Mucosa of rectum (tissue), 2 donors: ENCODE results near the gene NUP62.

Experiments
- H3K27ac ChIP-seq, 2 donors: one replicate each; pipeline ENCODE4 v1.7.0; 2013; ENCODE audit warnings: inconsistent platforms in 2 of 2, low read depth in 2 of 2, low read length in 2 of 2
- H3K27me3 ChIP-seq, 2 donors: one replicate each; pipeline ENCODE4 v1.7.0; 2013; ENCODE audit warnings: low read length in 2 of 2; ENCODE audit not compliant: control insufficient read depth in 2 of 2, insufficient read depth in 2 of 2
- H3K36me3 ChIP-seq, 2 donors: one replicate each; pipeline ENCODE4 v1.7.0; 2013; ENCODE audit warnings: low read length in 2 of 2; ENCODE audit not compliant: control insufficient read depth in 2 of 2, insufficient read depth in 2 of 2
- H3K4me1 ChIP-seq, 2 donors: one replicate each; pipeline ENCODE4 v1.7.0; 2013; ENCODE audit warnings: low read length in 2 of 2, mild to moderate bottlenecking in 1 of 2; ENCODE audit not compliant: control insufficient read depth in 2 of 2, insufficient read depth in 2 of 2
- H3K4me3 ChIP-seq, 2 donors: one replicate each; pipeline ENCODE4 v1.7.0; 2013; ENCODE audit warnings: low read length in 2 of 2
- H3K9ac ChIP-seq, 2 donors: one replicate each; pipeline ENCODE4 v1.7.0; 2013; ENCODE audit warnings: low read length in 2 of 2, low read depth in 1 of 2, mild to moderate bottlenecking in 1 of 2
- H3K9me3 ChIP-seq, 2 donors: one replicate each; pipeline ENCODE4 v1.7.0; 2013; ENCODE audit warnings: low read length in 2 of 2; ENCODE audit not compliant: control insufficient read depth in 2 of 2
- donor health status: healthy.
- donor health status: Normal muscosa, but diverticular disease.

The NUP62 gene

DNA sequence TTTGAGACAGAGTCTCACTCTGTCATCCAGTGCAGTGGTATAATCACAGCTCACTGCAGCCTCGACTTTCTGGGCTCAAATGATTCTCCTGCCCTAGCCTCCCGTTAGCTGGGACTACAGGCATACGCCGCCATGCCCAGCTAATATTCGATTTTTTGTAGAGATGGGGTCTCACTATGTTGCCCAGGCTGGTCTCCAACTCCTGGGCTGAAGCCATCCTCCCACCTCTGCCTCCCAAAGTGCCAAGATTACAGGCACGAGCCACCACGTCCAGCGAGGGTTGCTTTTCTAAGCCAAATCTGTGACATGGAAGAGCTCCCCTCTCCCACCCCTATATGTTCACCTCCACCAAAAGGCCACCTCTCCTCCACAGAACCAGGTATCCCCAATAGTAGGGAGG lies 11.2 kb downstream of the NUP62 start:
- Histone ChIP-seq H3K27ac (no peak overlapping the region), H3K9ac (no peak overlapping the region), H3K4me3 (no peak overlapping the region), H3K36me3 (peaks cover 35 to 41% of the 10 kb centered on the region in 2 donors), H3K27me3 (no peaks in the 10 kb centered on the region), H3K4me1 (no peaks in the 10 kb centered on the region), H3K9me3 (no peaks in the 10 kb centered on the region)

- Histone ChIP-seq H3K9me3 (no peaks in the 10 kb centered on the region), H3K4me3 (no peak overlapping the region), H3K4me1 (no peaks in the 10 kb centered on the region), H3K27ac (no peak overlapping the region), H3K27me3 (no peaks in the 10 kb centered on the region), H3K9ac (no peak overlapping the region), H3K36me3 (peaks cover 33 to 39% of the 10 kb centered on the region in 2 donors)
Observed at GRCh38 chr19:49916839-49917733, 12.2 kb downstream of the NUP62 start.

DNA sequence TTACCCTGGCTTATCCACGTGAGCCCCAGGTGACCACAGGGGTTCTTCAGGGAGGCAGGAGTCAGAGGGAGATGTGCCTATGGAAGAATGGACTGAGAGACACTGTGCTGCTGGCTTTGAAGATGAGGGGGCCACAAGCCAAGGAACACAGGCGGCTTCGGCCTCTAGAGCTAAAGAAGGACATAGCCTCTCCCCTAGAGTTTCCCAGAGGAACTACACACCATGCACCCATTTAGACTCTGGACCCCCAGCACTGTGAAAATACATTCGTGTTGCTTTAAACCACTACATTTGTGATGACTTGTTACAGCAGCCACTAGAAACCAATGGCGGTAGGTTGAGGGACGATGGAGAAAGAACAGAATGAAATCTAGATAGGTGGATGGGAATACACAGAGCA lies 14.0 kb downstream of the NUP62 start:
- Histone ChIP-seq H3K9ac (no peak overlapping the region), H3K4me3 (no peak overlapping the region), H3K27ac (no peak overlapping the region), H3K27me3 (no peaks in the 10 kb centered on the region), H3K4me1 (peaks cover 0 to 2% of the 10 kb centered on the region in 2 donors), H3K9me3 (no peaks in the 10 kb centered on the region), H3K36me3 (peaks cover 31 to 32% of the 10 kb centered on the region in 2 donors)

DNA sequence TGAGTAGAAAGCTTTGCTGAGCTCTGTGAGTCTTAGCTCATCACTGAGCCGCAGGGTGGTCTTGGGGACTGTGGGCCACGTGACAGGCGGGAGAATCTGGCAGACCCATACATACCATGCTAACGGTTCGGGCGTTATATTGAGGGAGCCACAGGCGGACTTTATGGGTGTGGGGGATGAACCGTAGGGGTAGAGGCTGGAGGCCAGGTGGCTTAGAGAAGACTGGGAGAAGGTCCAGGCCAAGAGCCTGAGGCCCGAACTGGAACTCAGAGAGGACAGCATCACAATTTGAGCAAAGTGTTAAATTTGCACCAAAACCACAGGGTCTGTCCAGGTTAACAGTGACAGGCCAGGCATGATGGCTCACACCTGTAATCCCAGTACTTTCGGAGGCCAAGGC lies 15.6 kb downstream of the NUP62 start:
- H3K4me3 ChIP-seq = no peak overlapping the region
- H3K36me3 ChIP-seq = peaks cover 36 to 43% of the 10 kb centered on the region in 2 donors
- no peak overlapping the region for H3K9ac ChIP-seq
- H3K4me1 ChIP-seq = peaks cover 0 to 2% of the 10 kb centered on the region in 2 donors
- H3K27me3 ChIP-seq = no peaks in the 10 kb centered on the region
- H3K27ac ChIP-seq = no peak overlapping the region
- H3K9me3 ChIP-seq = no peaks in the 10 kb centered on the region

- Histone ChIP-seq H3K4me1 (peaks cover 0 to 2% of the 10 kb centered on the region in 2 donors), H3K9me3 (no peaks in the 10 kb centered on the region), H3K27ac (no peak overlapping the region), H3K4me3 (no peak overlapping the region), H3K36me3 (peaks cover 39 to 45% of the 10 kb centered on the region in 2 donors), H3K9ac (no peak overlapping the region), H3K27me3 (no peaks in the 10 kb centered on the region)
Observed at GRCh38 chr19:49912965-49913685, 16.2 kb downstream of the NUP62 start.

DNA sequence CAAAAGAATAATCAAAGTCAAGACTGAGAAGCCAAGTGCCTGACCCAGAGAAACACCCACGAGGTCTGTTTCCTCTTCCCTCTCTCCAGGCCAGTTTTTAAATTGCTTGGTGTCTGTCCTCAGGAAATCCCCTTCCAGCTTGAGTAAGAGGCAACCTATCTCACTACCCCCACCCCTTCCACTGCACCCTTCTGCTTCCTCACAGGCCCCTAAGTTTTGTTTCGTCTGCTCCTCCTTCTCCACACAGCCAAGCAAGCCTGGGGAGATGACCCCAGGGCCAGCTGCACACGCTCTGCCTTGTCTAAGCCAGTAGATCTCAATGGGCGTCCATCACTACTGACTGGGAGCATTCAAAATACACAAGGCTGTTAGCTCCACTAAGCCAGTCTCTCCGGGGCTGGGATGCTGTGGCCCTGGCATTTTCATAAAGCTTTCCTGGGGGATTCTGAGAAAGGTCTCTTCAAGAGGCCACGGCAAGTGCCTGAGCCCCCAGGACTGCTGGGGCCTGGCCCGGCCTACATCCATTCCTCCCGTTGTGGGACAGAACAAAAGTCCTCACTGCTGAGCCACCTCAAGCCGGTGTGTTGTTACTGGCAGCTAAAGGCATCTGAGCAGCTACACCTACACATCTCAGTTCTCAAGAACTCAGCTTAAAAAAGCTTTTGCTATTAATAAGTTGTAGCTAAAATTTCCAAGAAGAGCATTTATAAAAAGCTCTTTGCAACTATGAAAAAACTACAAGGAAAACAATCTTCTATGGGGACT lies 17.7 kb downstream of the NUP62 start:
- Histone ChIP-seq H3K27me3 (no peaks in the 10 kb centered on the region), H3K4me1 (peaks cover 0 to 2% of the 10 kb centered on the region in 2 donors), H3K4me3 (no peak overlapping the region), H3K27ac (peak overlapping the region in 1 of 2 donors; percentile 23), H3K36me3 (peaks cover 40 to 51% of the 10 kb centered on the region in 2 donors), H3K9me3 (no peaks in the 10 kb centered on the region), H3K9ac (no peak overlapping the region)

GRCh38 chr19:49910179-49910578 lies 19.1 kb downstream of the NUP62 start:
- Histone ChIP-seq H3K36me3 (peaks cover 31 to 42% of the 10 kb centered on the region in 2 donors), H3K9ac (no peak overlapping the region), H3K27me3 (no peaks in the 10 kb centered on the region), H3K27ac (no peak overlapping the region), H3K9me3 (no peaks in the 10 kb centered on the region), H3K4me1 (peaks cover 0 to 2% of the 10 kb centered on the region in 2 donors), H3K4me3 (no peak overlapping the region)

DNA sequence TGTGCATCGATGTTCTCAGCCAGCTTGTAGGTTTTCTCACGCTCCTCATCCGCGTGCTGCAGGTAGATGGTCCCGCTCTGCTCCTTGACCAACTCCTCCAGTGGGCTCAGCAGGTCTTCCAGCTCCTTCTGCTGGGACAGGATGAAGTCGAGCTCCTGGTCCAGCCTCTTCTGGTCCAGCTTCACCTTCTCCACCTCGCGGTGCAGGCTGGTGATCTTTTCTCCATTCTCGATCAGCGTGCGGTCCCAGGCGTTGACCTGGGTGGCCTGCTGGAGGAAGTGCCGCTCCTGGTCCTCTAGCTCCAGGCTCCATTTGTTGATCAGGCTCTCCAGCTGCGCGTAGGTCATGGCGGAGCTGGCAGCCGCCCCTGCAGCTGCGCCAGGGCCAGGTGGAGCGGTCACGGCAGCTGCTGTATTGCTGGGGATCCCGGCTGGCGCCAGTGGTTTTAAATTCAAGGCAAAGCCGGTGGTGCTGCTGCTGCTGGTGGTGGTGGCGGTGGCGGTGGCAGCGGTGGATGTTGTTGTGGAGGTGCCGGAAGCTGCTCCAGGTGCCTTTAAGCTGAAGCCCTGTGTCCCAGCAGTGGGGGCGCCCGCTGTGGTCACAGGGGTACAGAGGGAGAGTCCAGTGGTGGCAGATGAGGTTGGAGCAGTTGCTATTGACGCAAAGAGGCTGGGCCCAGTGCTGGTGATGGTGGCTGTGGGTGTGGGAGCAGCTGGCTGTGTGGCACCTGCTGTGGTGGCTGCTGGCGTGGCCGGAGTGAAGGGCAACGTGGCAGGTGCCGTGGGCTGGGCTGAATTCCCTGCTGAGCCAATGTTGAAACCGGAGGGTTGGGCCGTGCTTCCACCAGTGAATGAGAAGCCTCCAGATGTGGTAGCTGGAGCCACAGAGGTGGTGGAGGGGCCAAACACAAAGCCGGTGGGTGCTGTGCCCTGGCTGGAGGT lies 20.6 kb downstream of the NUP62 start:
- H3K27me3 ChIP-seq = no peaks in the 10 kb centered on the region
- no peaks in the 10 kb centered on the region for H3K9me3 ChIP-seq
- peaks cover 0 to 2% of the 10 kb centered on the region in 2 donors for H3K4me1 ChIP-seq
- no peak overlapping the region for H3K9ac ChIP-seq
- no peak overlapping the region for H3K27ac ChIP-seq
- H3K4me3 ChIP-seq = no peak overlapping the region
- peaks cover 30 to 39% of the 10 kb centered on the region in 2 donors for H3K36me3 ChIP-seq

DNA sequence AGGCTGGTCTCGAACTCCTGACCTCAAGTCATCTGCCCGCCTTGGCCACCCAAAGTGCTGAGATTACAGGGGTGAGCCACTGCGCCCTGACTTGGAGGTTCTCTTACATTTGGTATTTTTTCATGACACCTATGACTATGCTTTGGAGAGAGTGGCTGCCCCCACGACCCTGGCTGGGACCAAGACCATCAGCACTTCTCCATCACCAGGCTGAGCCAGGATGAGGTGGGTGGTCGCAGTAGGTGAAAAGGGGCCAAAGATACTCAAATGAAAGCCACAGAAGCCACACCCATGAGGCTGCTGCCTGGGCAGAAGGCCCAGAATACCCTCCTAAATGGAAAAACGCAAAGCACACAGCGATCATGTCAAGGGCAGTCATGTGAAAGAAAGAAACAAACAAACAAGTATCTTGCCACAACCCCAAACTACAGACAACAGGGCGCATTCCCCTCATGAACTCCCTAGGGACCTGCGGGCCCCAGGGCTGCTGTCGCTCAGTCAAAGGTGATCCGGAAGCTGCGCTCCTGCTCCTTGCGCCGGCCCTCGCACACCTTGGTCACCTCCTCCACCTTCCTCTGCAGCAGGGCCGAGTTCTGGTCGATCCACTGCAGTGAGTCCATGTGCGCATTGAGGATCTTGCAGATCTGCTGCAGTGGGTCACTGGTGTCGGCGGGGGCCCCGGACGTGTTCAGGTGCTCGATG lies 21.4 kb downstream of the NUP62 start:
- H3K27me3 ChIP-seq = no peaks in the 10 kb centered on the region
- H3K4me1 ChIP-seq = peaks cover 0 to 2% of the 10 kb centered on the region in 2 donors
- no peak overlapping the region for H3K4me3 ChIP-seq
- H3K27ac ChIP-seq = no peak overlapping the region
- peaks cover 23 to 31% of the 10 kb centered on the region in 2 donors for H3K36me3 ChIP-seq
- H3K9ac ChIP-seq = no peak overlapping the region
- H3K9me3 ChIP-seq = no peaks in the 10 kb centered on the region
